Small intestine (tissue), 16 donors: ENCODE data around the gene TP53BP2. TPM values are rescaled to one million over a fixed set of nuclear protein-coding genes. Genes with fewer than 3 reads are reported as not detected.
A peak's percentile ranks its signal among the peaks of the same experiment; 100 is the strongest.
"Not testable (repeated sequence)": the region's sequence is repeated elsewhere in the genome, so short reads cannot be mapped to it uniquely, and the experiment has no call there.

Experiments used
- DNase-seq, 2 donors: peaks; one replicate each; pipeline versions ENCODE4 v3.0.0 to v3.0.0-alpha.2; 2013
- FAIRE-seq: peaks from 2 replicates; lab custom pipeline; 2012; peaks lifted over from hg19 to GRCh38; lab: Jason Lieb, UNC
- H3K27ac ChIP-seq, 3 donors: one replicate each; pipeline ENCODE4 v1.5.1; 2013; ENCODE audit warnings: low read length in 2 of 3, mild to moderate bottlenecking in 2 of 3, control low read depth in 1 of 3, inconsistent platforms in 1 of 3, low read depth in 1 of 3, moderate library complexity in 1 of 3
- H3K27me3 ChIP-seq, 3 donors: one replicate each; pipeline ENCODE4 v1.6.1; 2013; ENCODE audit warnings: low read length in 3 of 3, inconsistent platforms in 1 of 3; ENCODE audit not compliant: control insufficient read depth in 3 of 3, insufficient read depth in 3 of 3
- H3K36me3 ChIP-seq, 3 donors: one replicate each; pipeline ENCODE4 v1.6.1; 2013; ENCODE audit warnings: low read length in 3 of 3, inconsistent platforms in 1 of 3, low read depth in 1 of 3, mild to moderate bottlenecking in 1 of 3, moderate library complexity in 1 of 3; ENCODE audit not compliant: control insufficient read depth in 3 of 3, insufficient read depth in 2 of 3
- H3K4me1 ChIP-seq, 3 donors: one replicate each; pipeline ENCODE4 v1.6.1; 2013; ENCODE audit warnings: low read length in 2 of 3, inconsistent platforms in 1 of 3, low read depth in 1 of 3, mild to moderate bottlenecking in 1 of 3, moderate library complexity in 1 of 3; ENCODE audit not compliant: control insufficient read depth in 3 of 3, insufficient read depth in 2 of 3
- H3K4me3 ChIP-seq, 3 donors: one replicate each; pipeline ENCODE4 v1.5.1; 2013; ENCODE audit warnings: low read length in 3 of 3, control low read depth in 1 of 3, inconsistent platforms in 1 of 3, low read depth in 1 of 3, mild to moderate bottlenecking in 1 of 3, moderate library complexity in 1 of 3
- H3K9me3 ChIP-seq, 2 donors: one replicate each; pipeline ENCODE4 v1.6.1; 2013; ENCODE audit warnings: low read depth in 1 of 2, low read length in 1 of 2; ENCODE audit not compliant: control insufficient read depth in 2 of 2, insufficient read depth in 1 of 2
- WGBS, 3 donors: extraction: QIAGEN DNeasy Blood & Tissue Kit; methylation state at CpG; one replicate each; pipeline ENCODE4 v1.1.7; 2013; 5-methylcytosine and 5-hydroxymethylcytosine counted together
- long read RNA-seq, 10 donors: transcript quantifications; one replicate each; lab custom pipeline, GENCODE V29; 2026
- polyA plus RNA-seq, 4 donors: library from polyadenylated mRNA; stranded (reverse) in 3 of 4; unstranded in 1 of 4; fragments of 200-250 nt in 3 of 4; fragments of 120-200 nt in 1 of 4; gene quantifications; one replicate each; pipeline versions ENCODE4 v1.2.1 to v1.2.3, GENCODE V29; 2013
- donor health status: healthy with polysubstance abuse.
- donor health status: control.
- donor health status: control.
- donor health status: Bipolar disorder and iron deficiency.
- donor health status: healthy.

TP53BP2 gene
- 10 to 100 TPM; 10.8 to 25.2 (median 11.4) TPM for polyA plus RNA-seq
- long read RNA-seq, donor 1, result 0 reads
- long read RNA-seq, donor 2, result 0 reads
- long read RNA-seq, donor 3, partial matches to known transcripts, result 5 of 5 reads
- long read RNA-seq, donor 3, other reads (novel, unspliced or antisense), result 0 of 5 reads
- long read RNA-seq, donor 4, result 0 reads
- long read RNA-seq, donor 5, result 0 reads
- long read RNA-seq, donor 6, full-length matches to known transcripts, result 2 of 12 reads
- long read RNA-seq, donor 6, partial matches to known transcripts, result 10 of 12 reads
- long read RNA-seq, donor 6, other reads (novel, unspliced or antisense), result 0 of 12 reads
- long read RNA-seq, donor 7, result 0 reads
- long read RNA-seq, donor 8, result 0 reads
- long read RNA-seq, donor 9, full-length matches to known transcripts, result 1 of 1 reads
- long read RNA-seq, donor 9, partial matches to known transcripts, result 0 of 1 reads
- long read RNA-seq, donor 9, other reads (novel, unspliced or antisense), result 0 of 1 reads
- long read RNA-seq, donor 10, full-length matches to known transcripts, result 2 of 20 reads
- long read RNA-seq, donor 10, partial matches to known transcripts, result 18 of 20 reads
- long read RNA-seq, donor 10, other reads (novel, unspliced or antisense), result 0 of 20 reads

GRCh38 chr1:223845810-223846682 is at the start of gene TP53BP2:
TSS of gene TP53BP2 (minus strand) at chr1:223845947. CDS start at chr1:223845680, 267 bp downstream.
- WGBS, 3 donors, result 0 to 1% (median 1%) methylated on average over 71 to 107 of the region's 107 CpGs
- peak within 1 kb of the TSS; percentile 99 to 100 (median 99) for H3K27ac ChIP-seq
- peaks cover 5 to 7% (median 5%) of the 10 kb centered on the region in 3 donors for H3K4me1 ChIP-seq
- H3K4me3 ChIP-seq, result peak within 1 kb of the TSS; percentile 83 to 95 (median 87)
- DNase-seq (peak; percentile 87 to 97), FAIRE-seq (no peak)
- H3K27me3 ChIP-seq, result no peaks in the 10 kb centered on the region
- no peaks in the 10 kb centered on the region for H3K36me3 ChIP-seq
- H3K9me3 ChIP-seq, result no peaks in the 10 kb centered on the region

GRCh38 chr1:223890494-223890893 is 44.7 kb upstream of the TP53BP2 start:
- FAIRE-seq, H3K27ac ChIP-seq, H3K36me3 ChIP-seq, H3K9me3 ChIP-seq, H3K4me1 ChIP-seq, H3K4me3 ChIP-seq, H3K27me3 ChIP-seq, DNase-seq: not testable (repeated sequence)
- 55 to 68% (median 64%) methylated on average over 3 to 5 of the region's 7 CpGs for WGBS, 3 donors

GRCh38 chr1:223889319-223889718 is 43.6 kb upstream of the TP53BP2 start:
- H3K9me3 ChIP-seq, DNase-seq, H3K4me3 ChIP-seq, FAIRE-seq, H3K27ac ChIP-seq, H3K36me3 ChIP-seq, H3K27me3 ChIP-seq, H3K4me1 ChIP-seq: not testable (repeated sequence)
- WGBS, 3 donors, result 87 to 95% (median 94%) methylated on average over 2 to 4 of the region's 4 CpGs

- no peak for FAIRE-seq
- Histone ChIP-seq H3K4me1 (no peaks in the 10 kb centered on the region), H3K9me3 (no peaks in the 10 kb centered on the region), H3K36me3 (no peaks in the 10 kb centered on the region), H3K4me3 (no peak overlapping the region), H3K27ac (no peak overlapping the region), H3K27me3 (no peaks in the 10 kb centered on the region)
- 57 to 89% (median 84%) methylated on average over 12 of the region's 12 CpGs for WGBS, 3 donors
- DNase-seq, result no peak
Measured at GRCh38 chr1:223887747-223888418, 42.1 kb upstream of the TP53BP2 start.

DNA sequence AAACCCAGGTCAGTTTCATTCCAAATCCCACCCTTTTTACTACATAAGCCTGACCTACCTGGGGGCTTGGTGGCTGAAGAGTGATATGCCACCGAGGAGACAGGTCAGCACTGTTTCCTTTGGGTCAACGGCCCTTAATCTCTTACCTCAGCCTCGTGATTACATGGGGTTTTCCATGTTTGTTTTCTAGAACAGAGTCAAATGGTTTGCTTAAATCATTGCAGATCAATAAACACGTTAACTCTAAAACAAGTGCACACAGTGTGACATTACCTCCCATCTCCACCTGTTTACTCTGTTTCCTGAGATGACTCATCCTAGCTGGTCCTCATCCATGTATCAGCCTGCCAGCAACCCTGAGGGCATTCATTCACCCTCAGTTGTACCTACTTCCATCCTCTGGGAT is 40.8 kb upstream of the TP53BP2 start:
- no peak overlapping the region for H3K4me3 ChIP-seq
- 23 to 63% (median 45%) methylated on average over 4 of the region's 4 CpGs for WGBS, 3 donors
- no peak overlapping the region for H3K27ac ChIP-seq
- FAIRE-seq, result no peak
- no peak for DNase-seq
- H3K36me3 ChIP-seq, result no peaks in the 10 kb centered on the region
- no peaks in the 10 kb centered on the region for H3K27me3 ChIP-seq
- no peaks in the 10 kb centered on the region for H3K9me3 ChIP-seq
- H3K4me1 ChIP-seq, result no peaks in the 10 kb centered on the region

DNA sequence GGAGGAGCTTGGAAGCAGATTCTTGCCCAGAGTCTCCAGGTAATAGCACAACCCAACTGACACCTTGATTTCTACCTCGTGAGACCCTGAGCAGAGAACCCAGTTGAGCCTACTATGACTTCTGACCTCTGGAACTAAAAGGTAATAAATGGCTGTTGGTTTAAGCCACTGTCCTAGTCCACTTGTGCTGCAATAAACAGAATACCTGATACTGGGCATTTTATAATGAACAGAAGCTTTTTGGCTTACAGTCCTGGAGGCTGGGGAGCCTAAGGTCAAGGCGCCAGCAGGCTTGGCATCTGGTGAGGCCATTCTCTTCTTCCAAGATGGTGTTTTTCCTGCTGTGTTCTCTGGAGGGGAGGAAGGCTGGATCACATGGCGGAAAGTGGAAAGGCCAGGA is 39.9 kb upstream of the TP53BP2 start:
- Histone ChIP-seq H3K27me3 (no peaks in the 10 kb centered on the region), H3K4me3 (no peak overlapping the region), H3K27ac (no peak overlapping the region), H3K9me3 (no peaks in the 10 kb centered on the region), H3K36me3 (no peaks in the 10 kb centered on the region), H3K4me1 (no peaks in the 10 kb centered on the region)
- FAIRE-seq (no peak), DNase-seq (no peak)
- 83 to 93% (median 91%) methylated on average over 3 of the region's 3 CpGs for WGBS, 3 donors

- WGBS, 3 donors, result 93 to 100% (median 96%) methylated on average over 1 of the region's 1 CpG
- Histone ChIP-seq H3K27ac (no peak overlapping the region), H3K9me3 (peaks cover 0 to 10% of the 10 kb centered on the region in 2 donors), H3K4me3 (no peak overlapping the region), H3K36me3 (no peaks in the 10 kb centered on the region), H3K4me1 (no peaks in the 10 kb centered on the region), H3K27me3 (peaks cover 0 to 2% (median 0%) of the 10 kb centered on the region in 3 donors)
- DNase-seq (no peak), FAIRE-seq (no peak)
Measured at GRCh38 chr1:223878598-223879325, 33.0 kb upstream of the TP53BP2 start.
